Thyroid gland (tissue), 4 donors: ENCODE data around the gene C12orf43. TPM values are rescaled to one million over a fixed set of nuclear protein-coding genes. Genes with fewer than 3 reads are reported as not detected.

ENCODE experiments used
- DNase-seq, 2 donors: peaks; one replicate each; pipeline ENCODE4 v3.0.0-alpha.2; 2019
- H3K27ac ChIP-seq, 3 donors: fragments of 200-600 bp; sonication (generic); 1 replicate in 2 of 3; 2 replicates in 1 of 3; pipeline ENCODE4 v1.5.1; 2016 to 2019; ENCODE audit warnings: mild to moderate bottlenecking in 1 of 3, moderate library complexity in 1 of 3
- H3K27me3 ChIP-seq: fragments of 200-600 bp; sonication (generic); one replicate; pipeline ENCODE4 v1.5.1; 2019
- H3K36me3 ChIP-seq, 2 donors: fragments of 200-600 bp; sonication (generic); one replicate each; pipeline ENCODE4 v1.5.1; 2016 to 2019
- H3K4me1 ChIP-seq, 2 donors: fragments of 200-600 bp; sonication (generic); one replicate each; pipeline ENCODE4 v1.5.1; 2017 to 2019
- H3K4me3 ChIP-seq, 3 donors: fragments of 200-600 bp; sonication (generic); replicated peaks in 1 of 3; 1 replicate in 2 of 3; 2 replicates in 1 of 3; pipeline ENCODE4 v1.5.1; 2016; ENCODE audit warnings: mild to moderate bottlenecking in 1 of 3
- H3K9me3 ChIP-seq: fragments of 200-600 bp; sonication (generic); one replicate; pipeline ENCODE4 v1.5.1; 2017
- POLR2A ChIP-seq, 2 donors: fragments of 450-650 bp; IDR thresholded peaks; one replicate each; pipeline ENCODE4 v1.6.1; 2017; ENCODE audit warnings: antibody characterized with exemption in 2 of 2, mild to moderate bottlenecking in 2 of 2, moderate library complexity in 1 of 2
- WGBS, 2 donors: methylation state at CpG; one replicate each; pipeline ENCODE4 v1.1.5; 2017; 5-methylcytosine and 5-hydroxymethylcytosine counted together
- intact Hi-C: fragments of 100-400 bp; cut with DNase I; formaldehyde crosslinking; loops from one replicate; pipeline ENCODE4 v1.15.1; 2023
- total RNA-seq, 4 donors: library from RNA; depleted of rRNA; stranded (reverse); fragments of >200 nt; gene quantifications; one replicate each; pipeline ENCODE4 v1.2.3, GENCODE V29; 2016
- TF ChIP-seq, protein P1 (sequence below), 6 experiments: fragments of 200-600 bp in 3 of 6; fragments of 450-650 bp in 3 of 6; sonication (generic) in 3 of 6; IDR thresholded peaks; one replicate each; pipeline ENCODE4 v1.5.1; 2016 to 2019; ENCODE audit warnings: antibody characterized with exemption in 6 of 6, mild to moderate bottlenecking in 2 of 6, inconsistent platforms in 1 of 6, moderate library complexity in 1 of 6

The C12orf43 gene
- total RNA-seq, 4 donors from 2014 or later = 11.3 to 15.8 (median 13.0) TPM

DNA sequence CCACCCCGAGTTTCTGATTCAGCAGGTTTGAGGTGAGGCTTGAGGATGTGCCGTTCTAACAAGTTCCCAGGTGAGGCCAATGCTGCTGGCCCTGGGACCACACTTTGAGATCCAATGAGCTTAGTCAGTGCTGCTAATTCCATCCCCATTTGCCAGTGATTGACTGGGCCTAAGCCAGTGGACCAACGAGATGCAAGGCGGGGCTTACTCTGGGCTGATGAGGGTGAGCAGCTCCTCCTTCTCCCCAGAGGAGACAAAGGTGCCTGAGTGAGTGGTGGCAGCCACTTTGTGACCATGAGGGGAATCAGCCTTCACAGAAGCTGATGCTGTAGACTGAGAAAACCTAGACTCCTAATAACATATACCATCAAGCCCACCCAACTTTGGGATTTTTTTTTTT lies 61.1 kb downstream of the C12orf43 start:
- Histone ChIP-seq H3K27me3 (no peaks in the 10 kb centered on the region), H3K36me3 (no peaks in the 10 kb centered on the region), H3K27ac (no peak overlapping the region), H3K4me1 (no peaks in the 10 kb centered on the region), H3K9me3 (no peaks in the 10 kb centered on the region), H3K4me3 (no peak overlapping the region)
- intact Hi-C loops = no loop called here
- no peak for TF ChIP-seq POLR2A (IDR thresholded peaks at IDR 0.05)
- TF ChIP-seq, protein P1, sequence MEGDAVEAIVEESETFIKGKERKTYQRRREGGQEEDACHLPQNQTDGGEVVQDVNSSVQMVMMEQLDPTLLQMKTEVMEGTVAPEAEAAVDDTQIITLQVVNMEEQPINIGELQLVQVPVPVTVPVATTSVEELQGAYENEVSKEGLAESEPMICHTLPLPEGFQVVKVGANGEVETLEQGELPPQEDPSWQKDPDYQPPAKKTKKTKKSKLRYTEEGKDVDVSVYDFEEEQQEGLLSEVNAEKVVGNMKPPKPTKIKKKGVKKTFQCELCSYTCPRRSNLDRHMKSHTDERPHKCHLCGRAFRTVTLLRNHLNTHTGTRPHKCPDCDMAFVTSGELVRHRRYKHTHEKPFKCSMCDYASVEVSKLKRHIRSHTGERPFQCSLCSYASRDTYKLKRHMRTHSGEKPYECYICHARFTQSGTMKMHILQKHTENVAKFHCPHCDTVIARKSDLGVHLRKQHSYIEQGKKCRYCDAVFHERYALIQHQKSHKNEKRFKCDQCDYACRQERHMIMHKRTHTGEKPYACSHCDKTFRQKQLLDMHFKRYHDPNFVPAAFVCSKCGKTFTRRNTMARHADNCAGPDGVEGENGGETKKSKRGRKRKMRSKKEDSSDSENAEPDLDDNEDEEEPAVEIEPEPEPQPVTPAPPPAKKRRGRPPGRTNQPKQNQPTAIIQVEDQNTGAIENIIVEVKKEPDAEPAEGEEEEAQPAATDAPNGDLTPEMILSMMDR (IDR thresholded peaks at IDR 0.05) = no peak
- 76% methylated on average over 4 of the region's 4 CpGs for WGBS, 2 donors
- DNase-seq = no peak

DNA sequence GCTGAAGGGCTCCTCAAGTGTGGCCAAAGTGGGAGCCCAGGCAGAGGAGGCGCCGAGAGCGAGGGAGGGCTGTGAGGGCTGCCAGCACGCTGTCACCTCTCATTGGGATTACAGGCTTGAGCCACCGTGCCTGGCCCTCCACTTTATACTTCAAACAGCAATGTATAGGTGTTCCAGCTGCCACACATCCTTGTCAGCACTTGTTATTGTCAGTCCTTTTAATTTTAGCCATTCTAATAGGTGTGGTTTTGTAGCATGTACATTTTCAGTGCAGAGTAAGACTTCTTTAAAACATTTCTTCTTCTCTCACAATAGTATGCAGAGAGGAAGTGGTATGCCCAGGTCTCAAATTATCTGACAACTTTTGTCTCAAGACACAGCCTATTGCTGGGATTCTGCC lies 65.5 kb downstream of the C12orf43 start:
- WGBS, 2 donors = 93 to 96% methylated on average over 5 of the region's 5 CpGs
- Histone ChIP-seq H3K9me3 (no peaks in the 10 kb centered on the region), H3K27ac (no peak overlapping the region), H3K36me3 (no peaks in the 10 kb centered on the region), H3K4me3 (no peak overlapping the region), H3K4me1 (no peaks in the 10 kb centered on the region), H3K27me3 (no peaks in the 10 kb centered on the region)
- no peak for DNase-seq
- TF ChIP-seq, protein P1 (IDR thresholded peaks at IDR 0.05) = no peak
- no peak for TF ChIP-seq POLR2A (IDR thresholded peaks at IDR 0.05)
- intact Hi-C loops = no loop called here

Other genes with a start within 250 kb of the C12orf43 start
- gene SPPL3, start 112.1 kb downstream of the C12orf43 start, total RNA-seq = 10 to 100 TPM; 25.7 to 37.5 (median 34.7) TPM
- gene HNF1A, start 37.9 kb downstream of the C12orf43 start, total RNA-seq = not detected
- 1 to 10 TPM in 1 of 4 donors, under 1 TPM in 3; 0.20 to 1.4 (median 0.49) TPM for gene OASL, start 22.8 kb upstream of the C12orf43 start, total RNA-seq
- gene P2RX7, start 116.4 kb upstream of the C12orf43 start, total RNA-seq = 1 to 10 TPM in 1 of 4 donors, under 1 TPM in 3; 0.44 to 1.5 (median 0.73) TPM
- 10 to 100 TPM; 36.8 to 87.3 (median 56.1) TPM for gene P2RX4, start 193.6 kb upstream of the C12orf43 start, total RNA-seq